GM18951 (cell line): ENCODE data around the gene FAM83G.
A peak's percentile ranks its signal among the peaks of the same experiment; 100 is the strongest.
"Not testable (repeated sequence)": the region's sequence is repeated elsewhere in the genome, so short reads cannot be mapped to it uniquely, and the experiment has no call there.

Experiments used
- POLR2A ChIP-seq: IDR thresholded peaks from 4 replicates; pipeline ENCODE4 v1.6.1; 2011; ENCODE audit warnings: mild to moderate bottlenecking; ENCODE audit not compliant: insufficient read length, insufficient read depth; ENCODE audit errors: extremely low read depth
- in situ Hi-C: fragments of 300-500 bp; cut with MboI; formaldehyde crosslinking; loops from one replicate; pipeline ENCODE4 v1.12.0; 2022; ENCODE audit warnings: low sequenced_read_pairs, mixed read lengths, inconsistent platforms; ENCODE audit not compliant: unreplicated experiment

FAM83G gene

GRCh38 chr17:18946536-18946935 is 58.0 kb downstream of the FAM83G start:
- in situ Hi-C loops, result no loop called here
- no peak for TF ChIP-seq POLR2A

GRCh38 chr17:18944646-18945045 is 59.9 kb downstream of the FAM83G start:
- in situ Hi-C loops, result no loop called here
- no peak for TF ChIP-seq POLR2A

DNA sequence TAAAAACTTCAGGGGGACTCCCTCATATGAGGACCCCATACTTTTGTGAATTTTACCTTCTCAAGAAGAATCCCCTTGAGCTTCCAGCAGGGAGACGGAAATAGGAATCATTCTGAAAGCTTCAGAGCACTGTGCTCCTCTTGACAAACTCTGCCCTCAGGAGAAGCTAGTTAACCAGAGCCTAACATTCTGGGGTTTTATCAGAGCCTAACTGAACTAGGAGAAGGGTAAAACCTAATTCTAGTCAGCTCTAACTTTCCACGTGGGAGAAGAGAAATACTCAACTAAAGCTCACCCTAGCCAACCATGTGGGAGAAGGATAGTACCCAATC is 65.9 kb downstream of the FAM83G start:
- in situ Hi-C loops, result no loop called here
- TF ChIP-seq POLR2A, result no peak

- no peak for TF ChIP-seq POLR2A
- in situ Hi-C loops, result no loop called here
Observed at GRCh38 chr17:18937981-18938691, 66.4 kb downstream of the FAM83G start.

- no peak for TF ChIP-seq POLR2A
- in situ Hi-C loops, result no loop called here
Observed at GRCh38 chr17:18933102-18934058, 71.2 kb downstream of the FAM83G start.

DNA sequence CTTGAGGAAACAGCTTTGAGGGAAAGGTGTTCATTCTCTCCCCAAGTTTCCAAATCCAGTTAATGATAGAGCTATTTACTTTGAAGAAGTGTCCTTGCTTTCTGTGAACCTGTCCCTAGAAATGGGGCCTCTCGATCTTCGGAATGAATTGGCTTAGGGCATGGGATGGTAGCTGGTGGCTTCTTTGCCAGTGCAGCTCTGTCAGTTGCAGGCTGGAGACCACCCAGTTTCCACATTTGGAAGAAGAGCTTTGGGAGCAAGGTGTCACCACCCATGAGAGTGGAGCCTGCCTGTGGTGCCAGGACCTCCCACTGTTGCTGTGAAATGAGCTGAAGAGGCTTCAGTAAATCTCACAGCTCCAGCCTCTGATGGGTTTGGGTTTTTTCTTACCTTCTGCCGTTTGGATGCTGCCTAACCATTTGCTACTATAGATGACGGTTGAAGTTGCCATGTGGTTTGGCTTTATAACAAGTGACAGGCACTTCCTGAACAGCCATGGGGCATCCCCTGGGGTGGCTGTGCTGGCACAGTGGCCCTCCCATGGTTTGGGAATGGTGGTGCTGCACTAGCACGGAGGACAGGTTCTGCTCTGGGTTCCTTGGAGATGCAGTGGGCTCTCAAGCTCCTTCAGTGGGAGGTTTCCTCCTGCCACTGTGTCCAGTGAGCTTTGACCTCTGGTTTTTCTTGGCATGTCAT is 72.1 kb downstream of the FAM83G start:
- TF ChIP-seq POLR2A, result no peak
- in situ Hi-C loops, result no loop called here

DNA sequence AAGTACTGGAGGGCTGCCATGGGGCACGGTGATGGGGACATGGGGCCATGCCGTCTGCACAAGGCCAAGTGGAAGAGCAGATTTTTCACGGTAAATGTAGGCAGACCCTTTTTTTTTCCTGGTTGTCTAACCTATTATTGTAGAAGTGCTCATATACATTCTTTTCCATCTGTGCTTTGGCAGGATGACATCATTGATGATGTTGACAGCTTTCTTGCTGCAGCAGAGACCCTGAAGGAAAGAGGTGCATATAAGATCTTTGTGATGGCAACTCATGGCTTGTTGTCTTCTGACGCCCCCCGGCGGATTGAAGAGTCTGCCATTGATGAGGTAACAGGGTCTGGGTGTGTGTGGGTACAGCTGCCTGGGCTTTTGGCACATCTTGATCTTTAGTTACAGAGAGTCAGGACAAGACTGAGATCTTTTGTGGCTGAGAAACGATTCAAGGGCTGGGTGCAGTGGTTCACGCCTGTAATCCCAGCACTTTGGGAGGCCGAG is 75.9 kb downstream of the FAM83G start:
- TF ChIP-seq POLR2A, result no peak
- in situ Hi-C loops, result no loop called here

DNA sequence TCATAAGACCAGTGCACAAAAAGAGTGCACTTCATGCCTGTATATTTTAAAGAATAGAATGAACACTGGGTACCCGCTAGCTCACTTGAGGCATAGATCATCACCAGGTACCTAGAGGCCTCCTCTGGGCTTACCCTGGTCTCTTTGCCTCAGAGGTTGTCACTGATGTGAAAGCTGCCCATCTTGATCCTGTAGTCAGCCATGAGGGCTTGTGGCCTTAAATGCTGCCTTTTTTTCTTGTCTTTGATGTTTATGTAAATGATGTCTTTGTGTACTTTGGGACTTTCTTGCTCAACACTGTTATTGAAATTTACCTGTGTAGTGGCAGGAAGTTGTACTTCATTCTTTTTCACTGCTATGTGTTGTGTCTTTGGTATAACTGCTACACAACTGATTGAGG is 79.4 kb downstream of the FAM83G start:
- no peak for TF ChIP-seq POLR2A
- in situ Hi-C loops, result no loop called here

GRCh38 chr17:18922596-18922995 is 82.0 kb downstream of the FAM83G start:
- in situ Hi-C loops, result not testable (repeated sequence)

- in situ Hi-C loops, result no loop called here
- TF ChIP-seq POLR2A, result peak; percentile 39
Observed at GRCh38 chr17:18921912-18922451, 82.6 kb downstream of the FAM83G start.

GRCh38 chr17:18921485-18921884 is 83.1 kb downstream of the FAM83G start:
- no peak for TF ChIP-seq POLR2A
- in situ Hi-C loops, result no loop called here

GRCh38 chr17:18920911-18921441 is 83.6 kb downstream of the FAM83G start:
- in situ Hi-C loops, result no loop called here
- TF ChIP-seq POLR2A, result peak; percentile 35

GRCh38 chr17:18919963-18920362 is 84.6 kb downstream of the FAM83G start:
- TF ChIP-seq POLR2A, result no peak
- in situ Hi-C loops, result no loop called here
